ENCODE data around the gene PDS5B.
"Not testable (repeated sequence)": the region's sequence is repeated elsewhere in the genome, so short reads cannot be mapped to it uniquely, and the experiment has no call there.

PDS5B gene

GRCh38 chr13:32811297-32811800 is 225.1 kb downstream of the PDS5B start:
- DNase-seq: no peak

GRCh38 chr13:32821149-32821688 is 235.0 kb downstream of the PDS5B start:
- no peak for DNase-seq

- DNase-seq: no peak
Observed at GRCh38 chr13:32822771-32823170, 236.5 kb downstream of the PDS5B start.

DNA sequence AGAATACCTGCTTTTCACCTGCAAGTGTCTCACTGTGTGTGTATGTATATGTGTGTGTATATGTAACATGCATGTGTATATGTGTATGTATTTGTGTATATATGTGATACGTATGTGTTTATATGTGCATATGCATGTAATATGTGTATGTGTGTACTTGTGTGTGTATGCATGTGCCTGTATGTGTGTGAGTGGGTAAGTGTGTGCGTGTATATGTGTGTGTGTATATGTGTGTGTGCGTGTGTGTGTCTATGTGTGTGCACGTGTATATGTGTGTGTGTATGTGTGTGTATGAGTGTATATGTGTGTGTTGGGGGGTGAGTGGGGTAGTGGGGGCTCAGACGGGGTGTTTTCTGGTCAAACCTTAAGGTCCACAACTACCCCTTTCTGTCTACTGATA is 237.3 kb downstream of the PDS5B start:
- DNase-seq: no peak

GRCh38 chr13:32824061-32824460 is 237.8 kb downstream of the PDS5B start:
- DNase-seq: no peak

GRCh38 chr13:32824675-32825074 is 238.4 kb downstream of the PDS5B start:
- no peak for DNase-seq

GRCh38 chr13:32825481-32825880 is 239.2 kb downstream of the PDS5B start:
- no peak for DNase-seq

DNA sequence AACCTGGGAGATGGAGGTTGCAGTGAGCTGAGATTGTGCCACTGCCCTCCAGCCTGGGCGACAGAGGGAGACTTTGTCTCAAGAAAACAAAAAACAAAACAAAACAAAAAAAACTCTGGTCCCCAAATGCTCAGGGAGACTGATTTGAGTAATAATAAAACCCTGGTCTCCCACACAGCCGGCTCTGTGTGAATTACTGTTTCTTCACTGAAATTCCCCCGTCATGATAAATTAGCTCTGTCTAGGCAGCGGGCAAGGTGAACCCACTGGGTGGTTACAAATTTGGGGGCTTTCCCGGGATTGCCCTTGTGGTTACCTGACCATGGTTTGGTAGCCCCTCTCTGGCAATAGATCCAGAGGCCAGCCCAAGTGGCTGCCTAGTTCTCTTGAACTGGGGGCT is 240.1 kb downstream of the PDS5B start:
- DNase-seq: not testable (repeated sequence)

Data from RPMI8226 (cell line).